Measurements from ENCODE around the gene ZNF805. TPM values are rescaled to one million over a fixed set of nuclear protein-coding genes. Genes with fewer than 3 reads are reported as not detected.

Gene ZNF805
- total RNA-seq, 1 experiment from 2014 or later: 9.2 TPM

- no peaks in the 10 kb centered on the region for H3K27me3 ChIP-seq (ENCODE audit: insufficient read depth, low read length)
- H3K79me2 ChIP-seq (ENCODE audit: insufficient read depth, low read length): peaks cover 67% of the 10 kb centered on the region
- no peak overlapping the region for H3K4me2 ChIP-seq (ENCODE audit: low read length)
- no peak for TF ChIP-seq CEBPB (IDR thresholded peaks at IDR 0.05; ENCODE audit: low read depth)
- no peak for TF ChIP-seq ZFX (IDR thresholded peaks at IDR 0.05)
- peak in 1 of 3 experiments; percentile 24; a peak in 2 of 6 replicates for TF ChIP-seq CTCF (IDR thresholded peaks at IDR 0.05 in 2 of 3, conservative IDR thresholded peaks at IDR 0.05 in 1 of 3; ENCODE audit: borderline replicate concordance in 1 of 3, insufficient read depth in 1 of 3, low read depth in 2 of 3, low read length in 2 of 3)
- TF ChIP-seq ZBTB33 (IDR thresholded peaks at IDR 0.05; ENCODE audit: extremely low read depth, insufficient replicate concordance, low read length): no peak
- TF ChIP-seq, protein P1, sequence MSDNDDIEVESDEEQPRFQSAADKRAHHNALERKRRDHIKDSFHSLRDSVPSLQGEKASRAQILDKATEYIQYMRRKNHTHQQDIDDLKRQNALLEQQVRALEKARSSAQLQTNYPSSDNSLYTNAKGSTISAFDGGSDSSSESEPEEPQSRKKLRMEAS (IDR thresholded peaks at IDR 0.05): no peak
- TF ChIP-seq SIN3A (IDR thresholded peaks at IDR 0.05; ENCODE audit: low read depth): no peak
- no peak for TF ChIP-seq ELF1 (IDR thresholded peaks at IDR 0.05; ENCODE audit: borderline replicate concordance, low read depth)
- H3K36me3 ChIP-seq (ENCODE audit: control insufficient read depth in 1 of 2, insufficient read depth in 2 of 2, low read length in 2 of 2): peaks cover 6 to 21% of the 10 kb centered on the region in 2 experiments
- ChIA-PET POLR2A (interaction anchor here (0.9 kb wide), 1 partner anchor 17 kb away, joined by 3 read pairs; the partner anchor contains the start of gene ZNF543), CTCF (no interaction called here), RAD21 (ENCODE audit: low non-redundant PET in 1 of 2, low total read pairs in 2 of 2, uncharacterized antibody in 2 of 2, unreplicated experiment in 2 of 2) (no interaction called here)
- no peak overlapping the region for H2AFZ ChIP-seq (ENCODE audit: low read depth, low read length, poor library complexity, severe bottlenecking)
- H3K9ac ChIP-seq (ENCODE audit: low read length): no peak overlapping the region
- H3K4me1 ChIP-seq (ENCODE audit: control insufficient read depth in 1 of 2, insufficient read depth in 2 of 2, low read length in 2 of 2): peaks cover 0 to 23% of the 10 kb centered on the region in 2 experiments; a peak in 2 of 4 replicates
- ATAC-seq: peak; percentile 59; the same call in 1 of the 2 replicates
- H3K4me3 ChIP-seq (replicated peaks in 1 of 2; ENCODE audit: low read depth in 1 of 2, low read length in 2 of 2): no peak overlapping the region
- no peak overlapping the region for H3K27ac ChIP-seq (ENCODE audit: low read depth, low read length)
- no peaks in the 10 kb centered on the region for H3K9me2 ChIP-seq (ENCODE audit: insufficient read depth)
- intact Hi-C loops (cut with micrococcal nuclease): no loop called here
- no peaks in the 10 kb centered on the region for H4K20me1 ChIP-seq (ENCODE audit: insufficient read depth)
- no TSS peak for BruUV-seq (replicated peaks)
- no peak for DNase-seq (ENCODE audit: low read depth, low spot score)
- no peaks in the 10 kb centered on the region for H3K9me3 ChIP-seq (ENCODE audit: control insufficient read depth in 1 of 2, insufficient read depth in 1 of 2, low read depth in 1 of 2, low read length in 2 of 2)
These were observed 62.4 kb downstream of the ZNF805 start for GRCh38 chr19:57302727-57303401.

Other genes with a start within 250 kb of the ZNF805 start
- not detected for gene USP29, start 120.6 kb upstream of the ZNF805 start, total RNA-seq (2021; ENCODE audit: unreplicated experiment)
- gene ZIM3, start 95.4 kb upstream of the ZNF805 start, total RNA-seq (2021; ENCODE audit: unreplicated experiment): not detected
- gene DUXA, start 73.1 kb upstream of the ZNF805 start, total RNA-seq (2021; ENCODE audit: unreplicated experiment): not detected
- gene ZNF264, start 49.1 kb upstream of the ZNF805 start, total RNA-seq (2021; ENCODE audit: unreplicated experiment): 30.3 TPM
- 1.5 TPM for gene AURKC, start 9.6 kb upstream of the ZNF805 start, total RNA-seq (2021; ENCODE audit: unreplicated experiment)
- 43.1 TPM for gene ZNF460, start 39.9 kb downstream of the ZNF805 start, total RNA-seq (2021; ENCODE audit: unreplicated experiment)
- 7.6 TPM for gene ZNF543, start 79.8 kb downstream of the ZNF805 start, total RNA-seq (2021; ENCODE audit: unreplicated experiment)
- 6.3 TPM for gene ZNF304, start 110.6 kb downstream of the ZNF805 start, total RNA-seq (2021; ENCODE audit: unreplicated experiment)
- 3.9 TPM for gene TRAPPC2B, start 122.9 kb downstream of the ZNF805 start, total RNA-seq (2021; ENCODE audit: unreplicated experiment)
- gene ZNF547, start 122.9 kb downstream of the ZNF805 start, total RNA-seq (2021; ENCODE audit: unreplicated experiment): 1.4 TPM
- 8.7 TPM for gene ZNF548, start 149.2 kb downstream of the ZNF805 start, total RNA-seq (2021; ENCODE audit: unreplicated experiment)
- 5.1 TPM for gene ZNF17, start 170.5 kb downstream of the ZNF805 start, total RNA-seq (2021; ENCODE audit: unreplicated experiment)
- gene ZNF749, start 194.7 kb downstream of the ZNF805 start, total RNA-seq (2021; ENCODE audit: unreplicated experiment): 18.0 TPM
- gene VN1R1, start 216.5 kb downstream of the ZNF805 start, total RNA-seq (2021; ENCODE audit: unreplicated experiment): not detected
- gene ZNF772, start 236.9 kb downstream of the ZNF805 start, total RNA-seq (2021; ENCODE audit: unreplicated experiment): 0.37 TPM
- gene ZNF419, start 247.1 kb downstream of the ZNF805 start, total RNA-seq (2021; ENCODE audit: unreplicated experiment): 1.9 TPM

Measured in HCT116 (cell line).